ENCODE results near the gene RAB1B.

RAB1B gene

GRCh38 chr11:66322732-66323427 is 54.4 kb downstream of the RAB1B start:
- no peak overlapping the region for H3K27ac ChIP-seq
- no peak for TF ChIP-seq ZFX (IDR thresholded peaks at IDR 0.05)
- TF ChIP-seq CTCF (conservative IDR thresholded peaks at IDR 0.05), result no peak

GRCh38 chr11:66323684-66324083 is 55.2 kb downstream of the RAB1B start:
- H3K27ac ChIP-seq, result no peak overlapping the region
- TF ChIP-seq CTCF (conservative IDR thresholded peaks at IDR 0.05), result no peak

- no peak overlapping the region for H3K27ac ChIP-seq
Measured at GRCh38 chr11:66324664-66325063, 56.2 kb downstream of the RAB1B start.

GRCh38 chr11:66325263-66325671 is 56.8 kb downstream of the RAB1B start:
- H3K27ac ChIP-seq, result no peak overlapping the region
- TF ChIP-seq ZFX (IDR thresholded peaks at IDR 0.05) (no peak), CTCF (conservative IDR thresholded peaks at IDR 0.05) (no peak)

More at GRCh38 chr11:66324664-66325063, 56.2 kb downstream of the RAB1B start:
- TF ChIP-seq CTCF (conservative IDR thresholded peaks at IDR 0.05) (no peak), ZFX (IDR thresholded peaks at IDR 0.05) (no peak)

GRCh38 chr11:66326261-66327111 is 58.0 kb downstream of the RAB1B start:
- H3K27ac ChIP-seq, result no peak overlapping the region

More at GRCh38 chr11:66326261-66327111, 58.0 kb downstream of the RAB1B start:
- TF ChIP-seq ZFX (IDR thresholded peaks at IDR 0.05) (no peak), CTCF (conservative IDR thresholded peaks at IDR 0.05) (no peak)
